IMR-90 (cell line): ENCODE data around the gene TNFAIP8L1. TPM values are rescaled to one million over a fixed set of nuclear protein-coding genes. Genes with fewer than 3 reads are reported as not detected.

ENCODE experiments used
- ATAC-seq: fragments of 200-7000 bp; cut with Tn5 transposase; 2 replicates; pipeline ENCODE4 v1.9.1; 2020; ENCODE audit warnings: low read depth, mild to moderate bottlenecking, moderate library complexity
- BruUV-seq: library from RNA; stranded (reverse); fragments of 400-500 nt; replicated peaks from 2 replicates; lab custom pipeline; 2021; lab: Mats Ljungman, UMichigan
- CTCF ChIA-PET: fragments of 300-600 bp; formaldehyde crosslinking; extraction: SDS; loops from one replicate; lab custom pipeline; 2021; ENCODE audit warnings: antibody characterized with exemption; lab: Yijun Ruan, JAX
- POLR2A ChIA-PET: fragments of 300-600 bp; sonication (Branson Sonifier 250); formaldehyde crosslinking; loops from one replicate; lab custom pipeline; 2022; ENCODE audit warnings: antibody characterized with exemption; ENCODE audit not compliant: unreplicated experiment; lab: Charles Lee
- DNase-seq: peaks from one replicate; pipeline ENCODE4 v3.0.0; 2013
- H2AFZ ChIP-seq: replicated peaks from 2 replicates; pipeline ENCODE3; 2013; ENCODE audit warnings: low read length, mild to moderate bottlenecking; ENCODE audit not compliant: poor library complexity
- H2AK5ac ChIP-seq: 2 replicates; pipeline ENCODE4 v1.6.1; 2013; ENCODE audit warnings: low read depth, low read length, inconsistent platforms
- H2AK9ac ChIP-seq: replicated peaks from 2 replicates; pipeline ENCODE3; 2013; ENCODE audit warnings: mild to moderate bottlenecking, low read depth, low read length, moderate library complexity; ENCODE audit not compliant: poor library complexity
- H2BK120ac ChIP-seq: 2 replicates; pipeline ENCODE4 v1.6.1; 2013; ENCODE audit warnings: low read depth, low read length, inconsistent platforms
- H2BK15ac ChIP-seq: 3 replicates; pipeline ENCODE4 v1.6.1; 2013; ENCODE audit warnings: low read depth, low read length, inconsistent platforms
- H2BK20ac ChIP-seq: 2 replicates; pipeline ENCODE4 v1.6.1; 2013; ENCODE audit warnings: low read depth, mild to moderate bottlenecking, inconsistent platforms, low read length, moderate library complexity
- H2BK5ac ChIP-seq: 2 replicates; pipeline ENCODE4 v1.6.1; 2013; ENCODE audit warnings: mild to moderate bottlenecking, low read depth, low read length, inconsistent platforms; ENCODE audit not compliant: poor library complexity, severe bottlenecking
- H3K14ac ChIP-seq: replicated peaks from 2 replicates; pipeline ENCODE4 v1.6.1; 2013; ENCODE audit warnings: low read depth, low read length, inconsistent platforms
- H3K18ac ChIP-seq: 2 replicates; pipeline ENCODE4 v1.6.1; 2013; ENCODE audit warnings: low read depth, low read length, control low read depth
- H3K23ac ChIP-seq: 2 replicates; pipeline ENCODE4 v1.6.1; 2013; ENCODE audit warnings: low read depth, low read length, inconsistent platforms
- H3K27ac ChIP-seq: 2 replicates; pipeline ENCODE4 v1.5.1; 2013; ENCODE audit warnings: mild to moderate bottlenecking, control low read depth, low read length; ENCODE audit not compliant: insufficient read depth
- H3K27me3 ChIP-seq: 2 replicates; pipeline ENCODE4 v1.6.1; 2013; ENCODE audit warnings: low read length; ENCODE audit not compliant: control insufficient read depth, insufficient read depth
- H3K36me3 ChIP-seq: 2 replicates; pipeline ENCODE4 v1.6.1; 2013; ENCODE audit warnings: low read length, mixed read lengths; ENCODE audit not compliant: control insufficient read depth, insufficient read depth
- H3K4ac ChIP-seq: 2 replicates; pipeline ENCODE4 v1.6.1; 2013; ENCODE audit warnings: low read depth, low read length, inconsistent platforms
- H3K4me1 ChIP-seq: 2 replicates; pipeline ENCODE4 v1.6.1; 2013; ENCODE audit warnings: low read length, mixed read lengths; ENCODE audit not compliant: control insufficient read depth, insufficient read depth
- H3K4me2 ChIP-seq: 2 replicates; pipeline ENCODE4 v1.6.1; 2013; ENCODE audit warnings: low read depth, mild to moderate bottlenecking, control low read depth, low read length, moderate library complexity
- H3K4me3 ChIP-seq: 2 replicates; pipeline ENCODE4 v1.5.1; 2013; ENCODE audit warnings: low read depth, mild to moderate bottlenecking, control low read depth, low read length, moderate library complexity; ENCODE audit not compliant: insufficient read depth
- H3K56ac ChIP-seq: 2 replicates; pipeline ENCODE4 v1.6.1; 2013; ENCODE audit warnings: low read length, inconsistent platforms; ENCODE audit not compliant: insufficient read depth; ENCODE audit errors: extremely low read depth
- H3K79me1 ChIP-seq, 2 experiments: 2 replicates each; pipeline ENCODE4 v1.6.1; 2013; ENCODE audit warnings: low read length in 2 of 2, inconsistent platforms in 1 of 2, low read depth in 1 of 2
- H3K9ac ChIP-seq: 2 replicates; pipeline ENCODE4 v1.6.1; 2013; ENCODE audit warnings: low read depth, low read length, control low read depth
- H3K9me1 ChIP-seq: 2 replicates; pipeline ENCODE4 v1.6.1; 2013; ENCODE audit warnings: low read length, inconsistent platforms; ENCODE audit not compliant: insufficient read depth
- H3K9me3 ChIP-seq: 2 replicates; pipeline ENCODE4 v1.6.1; 2013; ENCODE audit warnings: low read length; ENCODE audit not compliant: control insufficient read depth, insufficient read depth
- H4K20me1 ChIP-seq: 2 replicates; pipeline ENCODE4 v1.6.1; 2013; ENCODE audit warnings: low read length, inconsistent platforms; ENCODE audit not compliant: insufficient read depth
- H4K5ac ChIP-seq: 2 replicates; pipeline ENCODE4 v1.6.1; 2013; ENCODE audit warnings: mild to moderate bottlenecking, low read depth, low read length, control low read depth
- H4K8ac ChIP-seq, 2 experiments: 2 replicates each; pipeline ENCODE4 v1.6.1; 2013; ENCODE audit warnings: low read depth in 2 of 2, low read length in 2 of 2, control low read depth in 1 of 2, inconsistent platforms in 1 of 2
- H4K91ac ChIP-seq: 2 replicates; pipeline ENCODE4 v1.6.1; 2013; ENCODE audit warnings: low read depth, low read length, inconsistent platforms; ENCODE audit not compliant: insufficient read depth
- BHLHE40 ChIP-seq: fragments of 150-350 bp; IDR thresholded peaks from 2 replicates; pipeline ENCODE4 v1.6.1; 2016; ENCODE audit warnings: mild to moderate bottlenecking, low read depth, low read length
- CEBPB ChIP-seq: IDR thresholded peaks from 2 replicates; pipeline ENCODE4 v1.6.1; 2012; ENCODE audit warnings: low read depth, low read length, improper control_type of control experiment
- CHD1 ChIP-seq: IDR thresholded peaks from 2 replicates; pipeline ENCODE4 v1.6.1; 2012; ENCODE audit warnings: low read depth, low read length, improper control_type of control experiment
- CTCF ChIP-seq: conservative IDR thresholded peaks from 2 replicates; pipeline ENCODE4 v1.5.1; 2012; ENCODE audit warnings: mild to moderate bottlenecking, low read depth, low read length, improper control_type of control experiment
- ELK1 ChIP-seq: fragments of 150-350 bp; IDR thresholded peaks from 2 replicates; pipeline ENCODE4 v1.6.1; 2016; ENCODE audit warnings: low read depth, mild to moderate bottlenecking, low read length, moderate library complexity, borderline replicate concordance
- FOS ChIP-seq: fragments of 150-350 bp; IDR thresholded peaks from 2 replicates; pipeline ENCODE4 v1.6.1; 2016; ENCODE audit warnings: low read depth, low read length
- MAFK ChIP-seq: IDR thresholded peaks from 2 replicates; pipeline ENCODE4 v1.6.1; 2012; ENCODE audit warnings: low read depth, low read length, improper control_type of control experiment
- MAZ ChIP-seq: IDR thresholded peaks from 2 replicates; pipeline ENCODE4 v1.6.1; 2012; ENCODE audit warnings: low read depth, mild to moderate bottlenecking, low read length, improper control_type of control experiment, moderate library complexity, borderline replicate concordance
- MXI1 ChIP-seq: IDR thresholded peaks from 2 replicates; pipeline ENCODE4 v1.6.1; 2012; ENCODE audit warnings: low read depth, mild to moderate bottlenecking, low read length, moderate library complexity, borderline replicate concordance
- NFE2L2 ChIP-seq: fragments of 150-350 bp; IDR thresholded peaks from 2 replicates; pipeline ENCODE4 v1.6.1; 2016; ENCODE audit warnings: low read depth, mild to moderate bottlenecking, low read length
- POLR2A ChIP-seq: IDR thresholded peaks from 2 replicates; pipeline ENCODE4 v1.6.1; 2012; ENCODE audit warnings: mild to moderate bottlenecking, low read depth, low read length
- RAD21 ChIP-seq: IDR thresholded peaks from 2 replicates; pipeline ENCODE4 v1.6.1; 2012; ENCODE audit warnings: low read length, improper control_type of control experiment
- RCOR1 ChIP-seq: IDR thresholded peaks from 2 replicates; pipeline ENCODE4 v1.6.1; 2012; ENCODE audit warnings: mild to moderate bottlenecking, low read length, improper control_type of control experiment; ENCODE audit not compliant: insufficient replicate concordance
- RFX5 ChIP-seq: IDR thresholded peaks from 2 replicates; pipeline ENCODE4 v1.8.0; 2012; ENCODE audit warnings: low read depth, mild to moderate bottlenecking, low read length, moderate library complexity
- SMC3 ChIP-seq: fragments of 150-350 bp; IDR thresholded peaks from 2 replicates; pipeline ENCODE4 v1.6.1; 2016; ENCODE audit warnings: low read depth, mild to moderate bottlenecking, antibody characterized with exemption, low read length, moderate library complexity
- USF2 ChIP-seq: fragments of 150-350 bp; IDR thresholded peaks from 2 replicates; pipeline ENCODE4 v1.6.1; 2017; ENCODE audit warnings: mild to moderate bottlenecking, antibody characterized with exemption, low read length, low read depth
- WGBS, 2 experiments: methylation state at CpG; one replicate each; pipeline versions ENCODE4 v1.1.5 to v1.1.7; 2013; ENCODE audit warnings: missing lambda C conversion rate in 2 of 2; ENCODE audit not compliant: insufficient read length in 1 of 2; ENCODE audit errors: extremely low coverage in 2 of 2; 5-methylcytosine and 5-hydroxymethylcytosine counted together
- dilution Hi-C: fragments of 300-500 bp; cut with HindIII; formaldehyde crosslinking; loops from one replicate; pipeline ENCODE4 v1.14.3; 2018; ENCODE audit warnings: low sequenced_read_pairs; ENCODE audit not compliant: unreplicated experiment
- in situ Hi-C: fragments of 300-500 bp; cut with MboI; formaldehyde crosslinking; loops from 3 replicates; pipeline ENCODE4 v1.14.3; 2019; ENCODE audit warnings: low sequenced_read_pairs, inconsistent platforms, mixed read lengths
- intact Hi-C: fragments of 100-400 bp; cut with micrococcal nuclease; formaldehyde crosslinking; loops from 2 replicates; pipeline ENCODE4 v1.10.0; 2022
- polyA plus RNA-seq, 3 experiments: library from polyadenylated mRNA; depleted of rRNA; stranded (reverse); fragments of >200 nt; gene quantifications; 2 replicates each; pipeline ENCODE4 v1.2.3, GENCODE V29; 2012; ENCODE audit warnings: low replicate concordance in 1 of 3
- total RNA-seq: library from RNA; depleted of rRNA; stranded (reverse); fragments of >200 nt; gene quantifications from 2 replicates; pipeline ENCODE4 v1.2.3, GENCODE V29; 2012

Gene TNFAIP8L1
- total and polyA plus RNA-seq, 2 of the 4 experiments (the other 2 are of a cell fraction) = 2.5 to 6.0 TPM

- Histone ChIP-seq H2AK5ac (no peak overlapping the region), H3K9me3 (no peaks in the 10 kb centered on the region), H3K27ac (no peak overlapping the region), H3K4me3 (no peak overlapping the region), H2AFZ (no peak overlapping the region), H3K9ac (no peak overlapping the region), H3K14ac (no peak overlapping the region), H2BK5ac (no peak overlapping the region), H3K27me3 (no peaks in the 10 kb centered on the region), H4K91ac (no peak overlapping the region), H4K20me1 (peaks cover 8% of the 10 kb centered on the region), H2BK15ac (no peak overlapping the region), H3K9me1 (no peaks in the 10 kb centered on the region), H3K79me1 (peaks cover 8 to 13% of the 10 kb centered on the region in 2 experiments), H2BK20ac (no peak overlapping the region), H3K4ac (no peak overlapping the region), H3K56ac (no peak overlapping the region), H2AK9ac (no peak overlapping the region), H3K18ac (no peak overlapping the region), H2BK120ac (no peak overlapping the region), H4K5ac (no peak overlapping the region), H3K23ac (no peak overlapping the region), H3K4me2 (no peak overlapping the region), H4K8ac (no peak overlapping the region), H3K4me1 (peaks cover 4% of the 10 kb centered on the region; the same call in 1 of the 2 replicates), H3K36me3 (peaks cover 19% of the 10 kb centered on the region)
- dilution Hi-C loops (no loop called here), in situ Hi-C loops (no loop called here), intact Hi-C loops (no loop called here)
- TF ChIP-seq BHLHE40 (no peak), USF2 (no peak), RAD21 (no peak), NFE2L2 (no peak), FOS (no peak), MXI1 (no peak), RFX5 (no peak), CTCF (no peak), CHD1 (no peak), MAFK (no peak), POLR2A (no peak), MAZ (no peak), SMC3 (no peak), RCOR1 (no peak), CEBPB (no peak), ELK1 (no peak)
- ChIA-PET POLR2A (no interaction called here), CTCF (interaction anchor here (0.6 kb wide), 1 partner anchor 50 kb away, joined by 4 read pairs; no protein-coding TSS in a partner anchor)
- no peak for ATAC-seq
- DNase-seq = no peak
- BruUV-seq = no TSS peak
- WGBS, 2 experiments = 84% methylated on average over 4 of the region's 4 CpGs; no CpG with 5 or more reads in 1 of the 2 experiments
Measured at GRCh38 chr19:4673726-4674125, 34.4 kb downstream of the TNFAIP8L1 start.
